Left kidney (tissue), 2 donors: ENCODE results near the gene ZC3H12D. TPM values are rescaled to one million over a fixed set of nuclear protein-coding genes. Genes with fewer than 3 reads are reported as not detected.

Experiments used
- DNase-seq: peaks from one replicate; pipeline ENCODE4 v3.0.0-alpha.2; 2013
- polyA plus RNA-seq: library from polyadenylated mRNA; unstranded; fragments of 120-200 nt; gene quantifications from one replicate; pipeline ENCODE4 v1.2.1, GENCODE V29; 2013; ENCODE audit not compliant: insufficient read length

ZC3H12D gene
- polyA plus RNA-seq, 1 donor: 0.70 TPM

- DNase-seq: no peak
Observed at GRCh38 chr6:149414009-149414408, 70.8 kb downstream of the ZC3H12D start.

- no peak for DNase-seq
Observed at GRCh38 chr6:149410557-149410956, 74.3 kb downstream of the ZC3H12D start.

- DNase-seq: no peak
Observed at GRCh38 chr6:149409617-149410016, 75.2 kb downstream of the ZC3H12D start.

DNA sequence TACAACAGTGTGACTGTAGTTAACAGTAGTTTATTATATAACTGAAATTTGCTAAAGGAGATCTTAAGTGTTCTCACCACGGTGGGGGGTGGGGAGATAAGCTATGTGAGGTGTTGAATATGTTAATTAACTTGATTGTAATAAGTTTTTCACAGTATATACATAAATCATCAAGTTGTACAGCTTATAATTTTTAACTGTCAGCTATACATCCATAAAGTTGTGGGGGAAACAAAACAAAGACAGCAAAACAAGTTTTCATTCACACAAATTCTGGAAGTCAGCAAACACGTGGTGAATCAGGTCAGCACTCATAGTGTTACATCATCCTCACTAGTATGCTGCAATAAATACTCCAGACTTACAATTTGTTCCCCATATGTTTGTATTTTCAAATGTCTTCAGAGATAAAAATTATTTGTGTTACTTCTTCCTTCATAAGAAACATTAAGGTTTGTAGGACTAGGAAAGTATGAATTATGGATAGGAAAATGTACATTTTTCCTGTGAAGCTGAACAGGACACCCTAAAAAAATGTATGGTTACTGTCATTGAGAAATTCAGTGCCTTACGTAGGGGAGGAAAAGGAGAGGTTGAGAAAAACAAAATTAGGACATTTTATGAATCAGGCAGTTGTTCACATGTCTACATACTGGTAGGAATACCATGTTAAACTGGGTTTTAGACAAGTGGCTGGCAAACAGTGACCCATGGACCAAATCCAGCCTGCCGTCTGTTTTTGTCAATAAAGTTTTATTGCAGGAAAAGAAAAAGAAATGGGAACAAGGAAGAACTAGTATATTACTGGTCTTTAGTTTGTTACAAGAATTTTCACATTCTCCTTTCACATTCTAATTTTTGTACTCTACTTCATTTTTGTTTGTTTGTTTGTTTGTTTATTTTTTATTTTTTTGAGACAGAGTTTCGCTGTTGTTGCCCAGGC is 78.7 kb downstream of the ZC3H12D start:
- no peak for DNase-seq

DNA sequence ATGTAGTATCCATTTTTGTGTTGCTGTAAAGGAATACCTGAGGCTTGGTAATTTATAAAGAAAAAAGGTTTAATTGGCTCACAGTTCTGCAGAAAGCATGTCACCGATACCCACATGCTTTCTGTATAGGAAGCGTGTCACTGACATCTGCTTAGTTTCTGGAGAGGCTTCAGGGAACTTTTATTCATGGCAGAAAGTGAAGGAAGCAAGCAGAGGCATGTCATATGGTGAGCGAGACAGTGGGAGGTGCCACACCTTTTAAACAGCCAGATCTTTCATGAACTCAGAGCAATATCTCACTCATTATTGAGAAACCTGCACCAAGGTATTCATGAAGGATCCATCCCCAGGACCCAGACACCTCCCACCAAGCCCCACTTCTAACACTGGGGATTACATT is 81.3 kb downstream of the ZC3H12D start:
- no peak for DNase-seq

GRCh38 chr6:149400050-149400449 is 84.8 kb downstream of the ZC3H12D start, which contains the start of gene SUMO4:
Gene SUMO4, plus strand, starts transcription at chr6:149400262. Its CDS starts 130 bp downstream, at chr6:149400392.
- DNase-seq: no peak

GRCh38 chr6:149397384-149397783 is 87.4 kb downstream of the ZC3H12D start:
- no peak for DNase-seq

Other genes with a start within 250 kb of the ZC3H12D start
- 98.7 TPM for gene TAB2, start 167.3 kb downstream of the ZC3H12D start, polyA plus RNA-seq
- 1.0 TPM for gene SUMO4, start 84.8 kb downstream of the ZC3H12D start, polyA plus RNA-seq
- 66.2 TPM for gene PPIL4, start 61.0 kb upstream of the ZC3H12D start, polyA plus RNA-seq
- gene GINM1, start 81.4 kb upstream of the ZC3H12D start, polyA plus RNA-seq: 95.2 TPM
- 32.6 TPM for gene KATNA1, start 163.7 kb upstream of the ZC3H12D start, polyA plus RNA-seq
- gene LATS1, start 233.1 kb upstream of the ZC3H12D start, polyA plus RNA-seq: 37.9 TPM